GM12872 (cell line): ENCODE results near the gene FARP2.

Experiments used
- TF ChIP-seq, protein P1 (sequence below): IDR thresholded peaks from 3 replicates; pipeline ENCODE4 v1.5.1; 2011; ENCODE audit warnings: low read depth, mild to moderate bottlenecking, low read length, moderate library complexity; ENCODE audit not compliant: insufficient read depth

Gene FARP2

GRCh38 chr2:241425368-241425767, 69.3 kb downstream of the FARP2 start:
- TF ChIP-seq, protein P1, sequence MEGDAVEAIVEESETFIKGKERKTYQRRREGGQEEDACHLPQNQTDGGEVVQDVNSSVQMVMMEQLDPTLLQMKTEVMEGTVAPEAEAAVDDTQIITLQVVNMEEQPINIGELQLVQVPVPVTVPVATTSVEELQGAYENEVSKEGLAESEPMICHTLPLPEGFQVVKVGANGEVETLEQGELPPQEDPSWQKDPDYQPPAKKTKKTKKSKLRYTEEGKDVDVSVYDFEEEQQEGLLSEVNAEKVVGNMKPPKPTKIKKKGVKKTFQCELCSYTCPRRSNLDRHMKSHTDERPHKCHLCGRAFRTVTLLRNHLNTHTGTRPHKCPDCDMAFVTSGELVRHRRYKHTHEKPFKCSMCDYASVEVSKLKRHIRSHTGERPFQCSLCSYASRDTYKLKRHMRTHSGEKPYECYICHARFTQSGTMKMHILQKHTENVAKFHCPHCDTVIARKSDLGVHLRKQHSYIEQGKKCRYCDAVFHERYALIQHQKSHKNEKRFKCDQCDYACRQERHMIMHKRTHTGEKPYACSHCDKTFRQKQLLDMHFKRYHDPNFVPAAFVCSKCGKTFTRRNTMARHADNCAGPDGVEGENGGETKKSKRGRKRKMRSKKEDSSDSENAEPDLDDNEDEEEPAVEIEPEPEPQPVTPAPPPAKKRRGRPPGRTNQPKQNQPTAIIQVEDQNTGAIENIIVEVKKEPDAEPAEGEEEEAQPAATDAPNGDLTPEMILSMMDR, result no peak

- TF ChIP-seq, protein P1, result no peak
Observed at GRCh38 chr2:241430178-241430577, 74.1 kb downstream of the FARP2 start.

DNA sequence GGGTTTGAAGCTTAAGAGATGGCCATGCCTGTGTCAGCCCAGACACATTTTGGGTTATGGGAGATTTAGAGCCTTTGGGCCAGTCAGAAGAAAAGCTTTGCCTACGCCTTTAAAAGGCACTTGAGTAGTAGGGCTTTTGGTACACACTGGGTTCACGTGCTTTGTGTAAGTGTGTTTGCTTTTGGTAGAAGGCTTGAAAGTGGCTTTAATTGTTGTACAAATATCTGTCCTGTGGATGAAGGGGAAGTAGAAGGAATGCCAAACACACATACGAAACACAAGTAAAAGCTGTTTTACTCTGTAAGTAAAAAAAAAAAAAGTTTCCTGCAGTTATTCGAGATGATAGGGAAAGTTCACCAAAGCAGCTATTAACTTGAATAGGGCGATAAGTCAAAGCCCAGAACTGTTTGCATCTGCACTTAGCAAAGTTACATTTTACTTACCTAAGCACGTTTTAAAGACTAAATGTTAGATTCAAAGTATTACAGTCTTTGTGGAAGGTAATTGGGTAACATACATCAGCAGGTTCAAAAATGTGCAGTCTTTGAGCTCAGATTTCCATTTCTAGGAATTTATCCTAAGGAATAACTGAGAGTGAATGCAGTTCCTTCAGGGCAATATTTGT, 76.9 kb downstream of the FARP2 start:
- TF ChIP-seq, protein P1, result no peak

DNA sequence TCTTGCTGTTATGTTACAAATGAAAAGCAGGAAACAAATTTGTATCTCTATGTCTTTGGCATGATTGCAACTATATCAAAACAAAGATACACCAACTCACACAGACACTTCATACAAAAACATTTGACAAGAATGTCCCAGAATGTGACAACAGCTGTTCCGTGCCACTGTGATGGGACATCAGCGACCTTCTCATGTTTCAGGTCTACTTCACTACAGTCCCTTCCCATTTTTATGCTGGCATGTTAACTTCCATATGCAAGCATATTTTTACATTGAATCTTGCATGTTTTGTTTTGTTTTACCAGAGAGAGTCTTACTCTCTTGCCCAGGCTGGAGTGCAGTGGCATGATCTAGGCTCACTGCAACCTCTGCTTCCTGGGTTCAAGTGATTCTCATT, 81.1 kb downstream of the FARP2 start:
- TF ChIP-seq, protein P1, result no peak

GRCh38 chr2:241441492-241441891, 85.4 kb downstream of the FARP2 start:
- TF ChIP-seq, protein P1, result no peak

- TF ChIP-seq, protein P1, result no peak
Observed at GRCh38 chr2:241443486-241444223, 87.6 kb downstream of the FARP2 start.

DNA sequence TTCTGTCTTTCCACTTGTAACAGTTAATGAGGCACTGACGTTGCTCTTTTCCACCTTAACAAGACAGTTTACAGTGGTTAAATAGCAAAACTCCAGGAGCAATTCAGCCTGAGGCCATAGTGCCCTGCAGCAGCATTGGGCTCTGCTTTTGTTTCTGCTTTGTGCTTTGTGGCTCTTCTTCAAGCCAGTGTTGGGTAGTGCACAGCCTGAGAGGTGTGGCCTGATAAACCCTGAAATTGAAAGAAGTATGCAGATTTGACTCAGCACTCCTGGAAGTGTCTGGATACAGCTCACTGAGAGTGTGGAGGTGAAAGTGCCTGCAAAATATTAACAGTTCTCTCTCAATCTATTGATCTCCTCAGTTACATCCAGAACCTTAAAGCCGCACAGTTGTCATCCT, 89.3 kb downstream of the FARP2 start:
- TF ChIP-seq, protein P1, result no peak
